ENCODE results near the gene CYB5R3.

CYB5R3 gene

DNA sequence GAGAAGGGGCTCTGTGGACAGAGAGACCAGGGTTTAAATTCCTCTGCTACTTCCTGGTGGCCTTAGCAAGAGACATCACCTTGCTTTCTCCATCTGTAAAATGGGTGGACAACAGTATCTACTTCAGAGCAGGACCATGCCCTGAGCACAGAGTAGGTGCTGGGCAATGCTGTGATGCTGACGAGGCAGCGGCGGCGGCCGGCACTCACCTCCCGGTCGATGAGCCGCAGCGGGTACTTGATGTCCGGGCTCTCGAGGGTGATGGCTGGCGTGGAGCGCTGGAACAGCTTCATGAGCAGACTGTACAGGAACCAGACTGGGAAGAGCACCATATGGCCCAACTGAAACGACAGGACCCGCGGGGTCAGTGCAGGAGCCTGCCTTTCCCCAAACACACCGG is 12.7 kb downstream of the CYB5R3 start:
- H3K27ac ChIP-seq: peak overlapping the region; percentile 88 to 91
- no peak for DNase-seq (ENCODE audit: low spot score)
- H3K4me3 ChIP-seq: no peak overlapping the region
- TF ChIP-seq, protein P1, sequence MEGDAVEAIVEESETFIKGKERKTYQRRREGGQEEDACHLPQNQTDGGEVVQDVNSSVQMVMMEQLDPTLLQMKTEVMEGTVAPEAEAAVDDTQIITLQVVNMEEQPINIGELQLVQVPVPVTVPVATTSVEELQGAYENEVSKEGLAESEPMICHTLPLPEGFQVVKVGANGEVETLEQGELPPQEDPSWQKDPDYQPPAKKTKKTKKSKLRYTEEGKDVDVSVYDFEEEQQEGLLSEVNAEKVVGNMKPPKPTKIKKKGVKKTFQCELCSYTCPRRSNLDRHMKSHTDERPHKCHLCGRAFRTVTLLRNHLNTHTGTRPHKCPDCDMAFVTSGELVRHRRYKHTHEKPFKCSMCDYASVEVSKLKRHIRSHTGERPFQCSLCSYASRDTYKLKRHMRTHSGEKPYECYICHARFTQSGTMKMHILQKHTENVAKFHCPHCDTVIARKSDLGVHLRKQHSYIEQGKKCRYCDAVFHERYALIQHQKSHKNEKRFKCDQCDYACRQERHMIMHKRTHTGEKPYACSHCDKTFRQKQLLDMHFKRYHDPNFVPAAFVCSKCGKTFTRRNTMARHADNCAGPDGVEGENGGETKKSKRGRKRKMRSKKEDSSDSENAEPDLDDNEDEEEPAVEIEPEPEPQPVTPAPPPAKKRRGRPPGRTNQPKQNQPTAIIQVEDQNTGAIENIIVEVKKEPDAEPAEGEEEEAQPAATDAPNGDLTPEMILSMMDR (IDR thresholded peaks at IDR 0.05): no peak

GRCh38 chr22:42635531-42635930 is 13.7 kb downstream of the CYB5R3 start:
- peak overlapping the region; percentile 88 to 91 for H3K27ac ChIP-seq
- DNase-seq (ENCODE audit: low spot score): peak; percentile 97
- no peak overlapping the region for H3K4me3 ChIP-seq
- TF ChIP-seq, protein P1 (IDR thresholded peaks at IDR 0.05): no peak

DNA sequence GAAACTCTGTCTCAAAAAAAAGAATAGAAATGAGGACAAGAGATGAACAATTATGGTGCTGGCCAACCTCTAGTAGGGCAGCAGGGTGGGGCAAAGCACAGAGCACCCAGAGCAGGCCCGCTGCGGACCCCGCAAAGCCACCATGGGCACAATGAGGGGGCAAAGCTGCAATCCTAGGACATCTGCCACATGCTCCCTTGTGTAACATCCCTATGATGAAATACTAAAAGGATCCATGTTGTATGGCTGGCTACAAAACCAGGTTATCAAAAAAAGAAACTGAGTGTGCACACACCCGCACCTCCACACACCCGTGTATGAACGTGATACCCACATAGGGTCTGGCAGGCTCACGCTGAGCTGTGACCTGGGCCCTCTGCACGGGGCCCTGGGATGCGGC is 16.2 kb downstream of the CYB5R3 start:
- Histone ChIP-seq H3K4me3 (no peak overlapping the region), H3K27ac (peak overlapping the region in 1 of 2 donors; percentile 47)
- DNase-seq (ENCODE audit: low spot score): no peak
- TF ChIP-seq, protein P1 (IDR thresholded peaks at IDR 0.05): no peak

GRCh38 chr22:42632096-42632495 is 17.1 kb downstream of the CYB5R3 start:
- peak overlapping the region in 1 of 2 donors; percentile 47 for H3K27ac ChIP-seq
- DNase-seq (ENCODE audit: low spot score): no peak
- TF ChIP-seq, protein P1 (IDR thresholded peaks at IDR 0.05): no peak
- H3K4me3 ChIP-seq: no peak overlapping the region

DNA sequence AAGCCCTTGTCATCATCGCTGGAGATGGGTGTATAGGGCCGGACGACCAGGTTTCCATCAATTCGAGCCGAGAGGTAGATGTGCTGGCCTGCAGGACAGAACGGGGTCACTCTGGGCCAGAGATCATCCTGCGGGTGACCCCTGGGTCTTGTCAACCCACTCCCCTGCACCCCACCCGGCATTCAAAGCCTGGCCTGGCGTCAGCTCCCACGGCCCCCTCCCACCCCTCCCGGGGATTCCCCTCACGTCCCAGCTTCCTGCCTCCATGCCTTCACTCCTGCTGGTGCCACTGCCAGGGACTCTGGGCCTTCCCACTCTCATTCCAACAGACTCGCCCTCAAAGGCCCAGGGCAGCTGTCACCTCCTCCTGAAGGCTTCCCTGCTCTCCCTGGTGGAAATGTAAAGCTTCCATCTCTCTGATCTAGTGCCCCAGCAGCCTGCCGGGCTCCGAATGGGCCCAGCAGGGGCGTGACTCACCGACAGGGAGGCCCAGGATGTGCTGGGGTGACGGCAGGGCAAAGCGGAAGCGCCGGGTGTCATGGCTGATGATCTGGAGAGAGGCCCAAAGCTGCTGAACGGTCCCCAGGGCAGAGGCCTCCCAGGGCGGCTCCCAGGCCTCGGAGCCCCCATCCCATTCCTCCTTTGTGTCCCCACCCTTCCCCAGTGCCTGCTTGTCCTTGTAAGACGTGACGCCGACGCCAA is 18.1 kb downstream of the CYB5R3 start:
- TF ChIP-seq, protein P1 (IDR thresholded peaks at IDR 0.05): no peak
- no peak for DNase-seq (ENCODE audit: low spot score)
- no peak overlapping the region for H3K4me3 ChIP-seq
- peak overlapping the region in 1 of 2 donors; percentile 47 for H3K27ac ChIP-seq

DNA sequence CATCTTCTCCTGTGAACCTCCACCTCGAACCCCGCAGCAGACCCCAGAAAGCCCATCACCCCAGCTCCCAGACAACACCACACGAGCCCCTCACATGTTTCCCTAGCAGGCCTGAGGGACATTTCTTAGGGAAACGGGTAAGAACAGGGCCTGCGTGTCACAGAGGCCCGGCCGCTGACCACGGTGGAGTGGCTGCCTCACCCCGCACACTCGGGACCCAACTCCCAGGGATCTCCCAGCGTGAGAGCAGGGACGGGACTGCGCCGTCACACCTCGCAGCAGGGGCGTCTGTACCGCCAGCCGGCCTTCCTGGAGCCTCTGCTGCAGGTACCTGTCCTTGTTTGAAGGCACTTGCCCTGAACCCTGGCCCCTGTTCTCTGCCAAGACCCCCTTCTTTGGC is 19.0 kb downstream of the CYB5R3 start:
- TF ChIP-seq, protein P1 (IDR thresholded peaks at IDR 0.05): no peak
- Histone ChIP-seq H3K27ac (no peak overlapping the region), H3K4me3 (no peak overlapping the region)
- DNase-seq (ENCODE audit: low spot score): no peak

- DNase-seq (ENCODE audit: low spot score): no peak
- H3K4me3 ChIP-seq: no peak overlapping the region
- TF ChIP-seq, protein P1 (IDR thresholded peaks at IDR 0.05): no peak
- no peak overlapping the region for H3K27ac ChIP-seq
Measured at GRCh38 chr22:42627981-42628380, 21.2 kb downstream of the CYB5R3 start.
